ENCODE data around the gene TLCD1.
A peak's percentile ranks its signal among the peaks of the same experiment; 100 is the strongest.

Gene TLCD1

GRCh38 chr17:28710861-28711722, 14.9 kb downstream of the TLCD1 start:
- peak; percentile 68 for DNase-seq

- DNase-seq: no peak
Observed at GRCh38 chr17:28707339-28707720, 18.7 kb downstream of the TLCD1 start.

GRCh38 chr17:28706471-28707338, 19.3 kb downstream of the TLCD1 start:
- DNase-seq: no peak

GRCh38 chr17:28705728-28706334, 20.2 kb downstream of the TLCD1 start:
- no peak for DNase-seq

- no peak for DNase-seq
Observed at GRCh38 chr17:28705074-28705659, 20.9 kb downstream of the TLCD1 start.

GRCh38 chr17:28704219-28704858, 21.7 kb downstream of the TLCD1 start:
- DNase-seq: no peak

- no peak for DNase-seq
Observed at GRCh38 chr17:28703552-28704218, 22.3 kb downstream of the TLCD1 start.

- no peak for DNase-seq
Observed at GRCh38 chr17:28702752-28703150, 23.3 kb downstream of the TLCD1 start.

GRCh38 chr17:28702026-28702751, 23.8 kb downstream of the TLCD1 start:
- DNase-seq: no peak

GRCh38 chr17:28700830-28701492, 25.1 kb downstream of the TLCD1 start:
- DNase-seq: no peak

GRCh38 chr17:28700278-28700677, 25.8 kb downstream of the TLCD1 start:
- DNase-seq: no peak

GRCh38 chr17:28698253-28698941, 27.6 kb downstream of the TLCD1 start:
- DNase-seq: no peak

GRCh38 chr17:28693869-28694268, 32.2 kb downstream of the TLCD1 start:
- no peak for DNase-seq

- DNase-seq: no peak
Observed at GRCh38 chr17:28689011-28689410, 37.0 kb downstream of the TLCD1 start.

- no peak for DNase-seq
Observed at GRCh38 chr17:28688481-28688880, 37.6 kb downstream of the TLCD1 start.

GRCh38 chr17:28686296-28686695, 39.7 kb downstream of the TLCD1 start:
- no peak for DNase-seq

- no peak for DNase-seq
Observed at GRCh38 chr17:28685366-28685765, 40.7 kb downstream of the TLCD1 start.

GRCh38 chr17:28684963-28685362, 41.1 kb downstream of the TLCD1 start:
- DNase-seq: no peak

- DNase-seq: no peak
Observed at GRCh38 chr17:28682655-28683054, 43.4 kb downstream of the TLCD1 start.

- DNase-seq: no peak
Observed at GRCh38 chr17:28675980-28676379, 50.1 kb downstream of the TLCD1 start.

All from NCI-H1417 treated with DMSO at 0.1 percent for 48 hours (cell line).